Neural cell (in vitro differentiated cells): ENCODE data around the gene SPATA31C1. TPM values are rescaled to one million over a fixed set of nuclear protein-coding genes. Genes with fewer than 3 reads are reported as not detected.
"Not testable (repeated sequence)": the region's sequence is repeated elsewhere in the genome, so short reads cannot be mapped to it uniquely, and the experiment has no call there.

Source experiments
- H2AFZ ChIP-seq: fragments of 200-600, 300-800 bp; sonication (generic), shearing (Covaris generic); 2 replicates; pipeline ENCODE4 v1.6.0; 2014; ENCODE audit warnings: low read depth, mild to moderate bottlenecking, antibody characterized with exemption, low read length, moderate library complexity
- H3F3A ChIP-seq: fragments of 200-600 bp; shearing (Covaris generic); 2 replicates; pipeline ENCODE4 v1.6.1; 2016; ENCODE audit warnings: mild to moderate bottlenecking, moderate library complexity, mixed read lengths, antibody characterized with exemption, low read length; ENCODE audit not compliant: insufficient read depth, poor library complexity, severe bottlenecking
- H3K27ac ChIP-seq: fragments of 200-600, 300-800 bp; sonication (generic), shearing (Covaris generic); 2 replicates; pipeline ENCODE4 v1.5.1; 2014; ENCODE audit warnings: mild to moderate bottlenecking, low read length, moderate library complexity
- H3K27me3 ChIP-seq: fragments of 300-800, 200-600 bp; sonication (generic), shearing (Covaris generic); 2 replicates; pipeline ENCODE4 v1.6.0; 2014; ENCODE audit warnings: mild to moderate bottlenecking, low read depth, low read length, moderate library complexity; ENCODE audit not compliant: insufficient read depth
- H3K36me3 ChIP-seq: fragments of 300-800, 200-600 bp; sonication (generic), shearing (Covaris generic); 2 replicates; pipeline ENCODE4 v1.5.1; 2014; ENCODE audit warnings: mild to moderate bottlenecking, antibody characterized with exemption, low read length, moderate library complexity; ENCODE audit not compliant: insufficient read depth
- H3K4me2 ChIP-seq: fragments of 300-800, 200-600 bp; sonication (generic), shearing (Covaris generic); 2 replicates; pipeline ENCODE4 v1.6.0; 2014; ENCODE audit warnings: mild to moderate bottlenecking, low read length
- H3K4me3 ChIP-seq: fragments of 300-800, 200-600 bp; sonication (generic), shearing (Covaris generic); 2 replicates; pipeline ENCODE4 v1.5.1; 2014; ENCODE audit warnings: mild to moderate bottlenecking, low read length, moderate library complexity
- H3K79me2 ChIP-seq: fragments of 200-600 bp; shearing (Covaris generic); replicated peaks from 2 replicates; pipeline ENCODE4 v1.6.0; 2014; ENCODE audit warnings: mild to moderate bottlenecking, low read length, moderate library complexity; ENCODE audit not compliant: insufficient read depth
- H3K9ac ChIP-seq: fragments of 300-800, 200-600 bp; sonication (generic), shearing (Covaris generic); 2 replicates; pipeline ENCODE4 v1.6.1; 2016; ENCODE audit warnings: mild to moderate bottlenecking, low read length, mixed read lengths
- H3K9me2 ChIP-seq: fragments of 200-600 bp; shearing (Covaris generic); 2 replicates; pipeline ENCODE4 v1.6.1; 2016; ENCODE audit warnings: mild to moderate bottlenecking, low read length, mixed read lengths; ENCODE audit not compliant: insufficient read depth
- H3K9me3 ChIP-seq: fragments of 200-600, 300-800 bp; sonication (generic), shearing (Covaris generic); 2 replicates; pipeline ENCODE4 v1.6.1; 2016; ENCODE audit warnings: mild to moderate bottlenecking, mixed run types, low read length, moderate library complexity, mixed read lengths
- H4K20me1 ChIP-seq: fragments of 200-600 bp; shearing (Covaris generic); 2 replicates; pipeline ENCODE4 v1.6.1; 2016; ENCODE audit warnings: mild to moderate bottlenecking, mixed run types; ENCODE audit not compliant: insufficient read depth
- polyA plus RNA-seq: library from polyadenylated mRNA; depleted of rRNA; stranded (reverse); fragments of >200 nt; gene quantifications from 2 replicates; pipeline ENCODE4 v1.2.3, GENCODE V29; 2014

Gene SPATA31C1
- polyA plus RNA-seq, 1 donor from 2014 or later = not detected

DNA sequence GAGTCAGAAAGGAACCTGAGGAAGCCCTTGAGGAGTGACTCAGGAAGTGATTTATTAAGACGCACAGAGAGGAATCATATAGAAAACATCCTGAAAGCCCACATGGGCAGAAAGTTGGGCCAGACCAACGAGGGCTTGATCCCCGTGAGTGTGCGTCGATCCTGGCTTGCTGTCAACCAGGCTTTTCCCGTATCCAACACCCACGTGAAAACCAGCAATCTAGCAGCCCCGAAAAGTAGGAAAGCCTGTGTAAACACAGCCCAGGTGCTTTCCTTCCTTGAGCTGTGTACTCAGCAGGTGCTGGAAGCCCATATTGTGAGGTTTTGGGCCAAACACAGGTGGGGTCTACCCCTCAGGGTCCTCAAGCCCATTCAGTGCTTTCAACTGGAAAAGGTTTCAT, 3.8 kb downstream of the SPATA31C1 start:
- H3K36me3 ChIP-seq, H3F3A ChIP-seq: not testable (repeated sequence)

DNA sequence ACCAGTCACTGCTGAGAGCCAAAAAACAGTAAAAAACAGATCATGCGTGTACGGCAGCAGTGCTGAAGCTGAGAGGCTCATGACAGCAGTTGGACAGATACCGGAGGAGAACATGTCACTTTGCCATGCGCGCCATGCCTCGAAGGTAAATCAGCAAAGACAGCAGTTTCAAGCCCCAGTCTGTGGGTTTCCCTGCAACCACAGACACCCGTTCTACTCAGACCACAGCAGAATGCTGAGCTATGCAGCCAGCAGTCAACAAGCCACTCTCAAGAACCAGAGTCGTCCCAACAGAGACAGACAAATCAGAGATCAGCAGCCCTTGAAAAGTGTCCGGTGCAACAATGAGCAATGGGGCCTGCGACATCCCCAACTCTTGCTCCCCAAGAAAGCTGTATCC, 5.2 kb downstream of the SPATA31C1 start:
- not testable (repeated sequence) for H3K9ac ChIP-seq, H3K4me3 ChIP-seq, H3K79me2 ChIP-seq, H3F3A ChIP-seq, H3K36me3 ChIP-seq, H3K4me2 ChIP-seq, H3K27ac ChIP-seq, H3K27me3 ChIP-seq, H2AFZ ChIP-seq, H4K20me1 ChIP-seq, H3K9me2 ChIP-seq, H3K9me3 ChIP-seq

More for the DNA sequence above, 3.8 kb downstream of the SPATA31C1 start:
- not testable (repeated sequence) for H4K20me1 ChIP-seq, H3K27me3 ChIP-seq, H3K79me2 ChIP-seq, H2AFZ ChIP-seq, H3K9ac ChIP-seq, H3K9me2 ChIP-seq, H3K9me3 ChIP-seq, H3K27ac ChIP-seq, H3K4me2 ChIP-seq, H3K4me3 ChIP-seq

DNA sequence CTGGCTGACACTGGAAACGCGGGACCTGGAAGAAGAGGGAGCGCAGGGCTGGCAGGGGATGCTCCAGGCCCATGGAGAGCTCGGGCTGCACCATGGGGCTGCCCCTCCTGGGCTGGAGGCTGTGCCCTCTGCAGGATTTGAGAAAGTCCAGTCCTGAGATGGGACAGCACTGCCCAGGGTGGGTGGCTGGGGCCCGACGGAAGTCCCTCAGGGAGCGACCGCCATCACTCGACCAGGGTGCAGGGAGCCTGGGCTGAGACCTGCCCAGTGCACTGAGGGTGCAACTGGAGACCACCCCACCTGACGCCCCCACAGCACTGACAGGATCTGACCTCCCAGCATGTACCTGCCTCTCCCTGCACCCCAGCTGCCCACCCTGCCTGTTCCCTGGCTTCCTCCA, 7.1 kb downstream of the SPATA31C1 start:
- not testable (repeated sequence) for H3K9me2 ChIP-seq, H3K9ac ChIP-seq, H3F3A ChIP-seq, H3K9me3 ChIP-seq, H3K4me3 ChIP-seq, H4K20me1 ChIP-seq, H3K27me3 ChIP-seq, H2AFZ ChIP-seq, H3K27ac ChIP-seq, H3K4me2 ChIP-seq, H3K79me2 ChIP-seq, H3K36me3 ChIP-seq

DNA sequence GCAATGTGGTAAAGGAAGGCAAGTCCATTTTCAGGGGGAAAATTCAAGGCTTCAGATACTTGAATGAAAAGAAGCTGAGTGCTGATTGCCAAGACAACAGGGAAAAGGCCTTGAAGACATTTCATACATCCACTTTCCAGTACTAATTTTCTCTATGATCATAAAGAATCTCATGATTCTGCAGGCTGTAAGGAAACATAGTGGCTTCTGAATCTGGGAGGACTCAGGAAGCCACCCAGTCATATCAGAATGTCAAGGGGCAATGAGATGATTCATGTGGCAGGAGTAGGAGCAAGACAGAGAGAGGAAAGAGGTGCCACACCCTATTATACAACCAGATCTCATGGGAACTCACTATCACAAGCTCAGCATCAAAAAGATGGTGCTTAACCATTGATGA, 11.4 kb downstream of the SPATA31C1 start:
- not testable (repeated sequence) for H3K4me3 ChIP-seq, H3K9me2 ChIP-seq, H3K36me3 ChIP-seq, H4K20me1 ChIP-seq, H3K9me3 ChIP-seq, H3F3A ChIP-seq, H3K9ac ChIP-seq, H3K4me2 ChIP-seq, H3K27ac ChIP-seq, H2AFZ ChIP-seq, H3K27me3 ChIP-seq, H3K79me2 ChIP-seq

DNA sequence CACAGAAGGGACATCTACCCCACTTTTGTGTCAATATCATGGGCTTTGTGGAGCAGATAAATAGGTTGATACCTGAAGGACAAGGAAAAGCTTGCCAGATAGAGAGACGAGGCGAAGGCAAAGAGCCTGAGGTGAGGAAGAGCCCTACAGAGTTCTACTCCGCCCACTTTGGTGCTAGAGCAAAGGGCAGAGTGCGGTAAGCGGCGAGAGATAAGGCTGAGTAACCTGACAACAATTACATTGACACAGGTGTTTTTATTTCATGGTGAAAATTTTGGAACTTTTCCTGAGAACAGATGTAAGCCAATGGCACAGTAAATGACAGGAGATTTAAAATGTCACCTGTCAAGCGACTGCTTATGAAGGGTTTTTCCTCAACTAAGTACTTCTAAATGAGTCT, 16.7 kb downstream of the SPATA31C1 start:
- not testable (repeated sequence) for H3K9me3 ChIP-seq, H3F3A ChIP-seq, H2AFZ ChIP-seq, H3K36me3 ChIP-seq, H3K27ac ChIP-seq, H3K4me2 ChIP-seq, H3K27me3 ChIP-seq, H3K4me3 ChIP-seq, H3K9ac ChIP-seq, H3K9me2 ChIP-seq, H4K20me1 ChIP-seq, H3K79me2 ChIP-seq

DNA sequence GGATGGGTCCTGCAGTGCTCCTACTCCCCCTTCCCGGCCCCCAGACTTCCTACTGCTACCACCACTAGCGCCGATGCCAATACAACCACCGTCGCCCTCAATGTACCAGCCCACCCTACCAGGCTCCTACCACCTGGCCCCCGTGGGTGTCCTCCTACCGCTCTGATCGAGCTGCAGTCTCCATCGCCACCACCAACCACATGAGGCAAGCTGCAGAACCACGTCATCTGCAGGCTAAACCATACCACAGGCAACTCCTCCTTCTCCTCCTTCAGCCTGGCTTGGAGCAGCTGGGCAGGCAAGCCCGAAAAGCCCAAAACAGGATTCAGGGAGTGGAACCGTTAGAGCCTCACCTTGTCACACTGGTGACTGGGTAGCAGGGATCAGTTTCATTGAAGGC, 19.6 kb downstream of the SPATA31C1 start:
- H3K9me2 ChIP-seq = not testable (repeated sequence)

DNA sequence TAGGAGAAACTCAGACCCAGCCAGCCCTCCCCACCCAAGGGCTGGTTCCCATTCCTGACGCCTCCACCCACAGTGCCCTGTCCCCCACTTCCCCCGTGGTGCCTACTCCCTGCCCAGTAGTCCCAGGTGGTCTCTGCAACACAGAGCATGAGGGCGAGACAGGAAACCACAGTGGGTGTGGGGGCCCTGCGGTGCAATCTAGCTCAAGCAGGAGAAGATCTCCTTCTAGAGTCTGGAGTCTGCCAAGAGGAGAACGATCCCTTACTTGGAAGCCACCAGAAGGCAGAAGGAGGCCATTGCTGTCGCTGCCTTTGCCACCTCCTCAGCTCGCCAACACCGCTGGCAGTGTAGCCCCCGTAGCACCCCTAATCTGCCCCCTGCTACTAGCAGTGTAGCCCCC, 20.2 kb downstream of the SPATA31C1 start:
- H3F3A ChIP-seq, H3K27ac ChIP-seq, H3K9me2 ChIP-seq, H3K9me3 ChIP-seq, H3K4me3 ChIP-seq, H3K36me3 ChIP-seq, H3K9ac ChIP-seq, H3K27me3 ChIP-seq, H4K20me1 ChIP-seq, H2AFZ ChIP-seq, H3K4me2 ChIP-seq, H3K79me2 ChIP-seq: not testable (repeated sequence)

More for the DNA sequence above, 19.6 kb downstream of the SPATA31C1 start:
- H2AFZ ChIP-seq, H3K9ac ChIP-seq, H3K36me3 ChIP-seq, H3K9me3 ChIP-seq, H4K20me1 ChIP-seq, H3K4me2 ChIP-seq, H3F3A ChIP-seq, H3K27ac ChIP-seq, H3K4me3 ChIP-seq, H3K79me2 ChIP-seq, H3K27me3 ChIP-seq: not testable (repeated sequence)

DNA sequence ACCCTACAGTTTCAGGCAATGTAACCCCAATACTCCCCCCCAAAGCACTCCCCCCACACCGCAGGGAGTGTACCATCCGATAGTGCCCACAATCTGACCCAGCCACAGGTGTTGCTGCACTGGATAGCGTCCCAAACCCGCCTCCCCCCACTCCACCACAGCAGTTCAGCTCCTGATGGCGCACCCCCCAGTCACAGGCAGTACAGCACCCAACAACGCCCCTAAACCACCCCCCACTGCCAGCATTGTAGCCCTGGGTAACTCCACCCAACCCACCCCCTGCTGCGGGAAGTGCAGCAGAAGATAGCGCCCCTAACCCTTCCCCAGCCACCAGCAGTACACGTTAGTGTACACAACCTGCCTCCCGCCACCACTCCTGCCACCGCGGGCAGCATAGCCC, 20.6 kb downstream of the SPATA31C1 start:
- H3K27me3 ChIP-seq, H3K4me3 ChIP-seq, H3K9me3 ChIP-seq, H4K20me1 ChIP-seq, H2AFZ ChIP-seq, H3F3A ChIP-seq, H3K9me2 ChIP-seq, H3K79me2 ChIP-seq, H3K9ac ChIP-seq, H3K27ac ChIP-seq, H3K36me3 ChIP-seq, H3K4me2 ChIP-seq: not testable (repeated sequence)
